H1 (cell line): ENCODE measurements around the gene CELSR3. TPM values are rescaled to one million over a fixed set of nuclear protein-coding genes. Genes with fewer than 3 reads are reported as not detected.

ENCODE experiments used
- ASH2L ChIP-seq: fragments of 200-600, 300-600 bp; sonication (generic); IDR thresholded peaks from one replicate; pipeline ENCODE4 v1.7.1; 2017; ENCODE audit warnings: low read length
- CEBPB ChIP-seq: IDR thresholded peaks from 2 replicates; pipeline ENCODE4 v1.6.1; 2012; ENCODE audit warnings: low read depth, low read length
- CREB1 ChIP-seq: IDR thresholded peaks from 2 replicates; pipeline ENCODE4 v1.6.1; 2012; ENCODE audit warnings: inconsistent platforms
- EZH2 ChIP-seq: fragments of 200-600 bp; sonication (generic); IDR thresholded peaks from 2 replicates; pipeline ENCODE4 v1.7.1; 2012; ENCODE audit warnings: low read depth, mild to moderate bottlenecking, moderate library complexity, low read length, inconsistent platforms; ENCODE audit not compliant: severe bottlenecking
- POU5F1 ChIP-seq: IDR thresholded peaks from 2 replicates; pipeline ENCODE4 v1.6.1; 2011; ENCODE audit warnings: low read depth, mild to moderate bottlenecking, low read length, moderate library complexity
- SP2 ChIP-seq: IDR thresholded peaks from 2 replicates; pipeline ENCODE4 v1.6.1; 2012; ENCODE audit warnings: mild to moderate bottlenecking, low read length, inconsistent platforms
- TAF1 ChIP-seq: IDR thresholded peaks from 2 replicates; pipeline ENCODE4 v1.6.1; 2011; ENCODE audit warnings: mild to moderate bottlenecking, low read depth, low read length
- TCF12 ChIP-seq: IDR thresholded peaks from 2 replicates; pipeline ENCODE4 v1.6.1; 2011; ENCODE audit warnings: low read depth, mild to moderate bottlenecking, low read length
- YY1 ChIP-seq: IDR thresholded peaks from 2 replicates; pipeline ENCODE4 v1.6.1; 2011; ENCODE audit warnings: low read depth, mild to moderate bottlenecking, low read length
- polyA plus RNA-seq, 7 experiments: library from polyadenylated mRNA; depleted of rRNA in 3 of 7; stranded (reverse) in 5 of 7; unstranded in 2 of 7; fragments of >200 nt in 5 of 7; fragments of 200-250 nt in 2 of 7; gene quantifications; 1 replicate in 5 of 7; 2 replicates in 1 of 7; 4 replicates in 1 of 7; pipeline versions ENCODE4 v1.2.1 to v1.2.3, GENCODE V29; 2011 to 2013; ENCODE audit warnings: missing spikeins in 2 of 7, mixed read lengths in 2 of 7
- total RNA-seq: library from RNA; stranded (reverse); fragmentation: NEBNext Ultra II Directional; extraction: Animal tissue kit (Norgen Biotek cat#: 25700); gene quantifications from 2 replicates; pipeline ENCODE4 v1.2.1, GENCODE V29; 2021

Gene CELSR3
- total and polyA plus RNA-seq, 2 of the 8 experiments (the other 6 are each of a cell fraction or from before 2014, with no cell fraction given), result 11.6 to 29.5 TPM

DNA sequence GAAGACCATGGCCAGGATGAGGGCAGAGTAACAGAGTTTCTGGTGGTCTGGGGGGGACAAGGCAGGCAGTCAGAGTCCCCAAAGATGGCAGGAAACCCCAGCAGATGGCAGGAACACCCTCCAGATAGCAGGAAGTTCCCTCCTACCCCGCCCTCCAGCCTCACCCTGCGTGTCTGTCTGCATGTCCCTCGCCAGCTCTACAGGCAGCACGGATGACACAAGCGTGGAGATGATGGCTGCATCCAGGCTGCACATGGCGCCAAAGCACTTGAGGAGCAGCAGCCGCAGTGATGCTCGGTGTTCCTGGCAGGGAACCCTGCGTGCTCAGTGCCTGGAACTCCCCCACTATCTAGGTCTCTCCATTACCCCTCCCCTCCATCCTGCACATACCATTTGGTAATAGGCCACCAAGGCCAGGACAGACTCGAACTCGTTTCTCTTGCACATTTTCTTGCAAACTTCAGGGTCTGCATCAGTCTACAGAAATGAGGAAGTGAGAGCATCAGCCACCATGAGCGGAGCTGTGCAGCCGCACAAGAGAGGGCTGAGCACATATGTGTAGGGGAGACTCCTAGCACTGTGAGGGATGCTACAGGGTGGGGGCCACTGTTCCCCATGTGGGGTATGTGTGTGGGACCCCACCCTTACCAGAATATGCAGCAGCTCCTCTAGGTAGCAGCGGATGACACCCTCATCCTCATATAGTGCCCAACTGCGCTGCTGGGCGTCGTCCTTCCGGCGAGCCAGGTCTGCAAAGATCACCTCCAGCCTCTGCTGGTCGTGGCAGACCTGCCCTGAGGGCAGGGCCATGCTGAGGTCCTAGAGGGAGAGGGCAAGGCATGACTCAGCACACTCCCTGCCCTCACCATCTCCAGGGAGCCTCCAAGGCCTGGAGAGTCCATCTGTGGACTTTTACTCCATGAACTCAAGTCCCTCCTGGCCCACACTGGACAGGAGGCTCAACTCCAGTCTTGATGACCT lies 17.0 kb upstream of the CELSR3 start (continued):
- no peak for TF ChIP-seq SP2
- no peak for TF ChIP-seq CREB1
- TF ChIP-seq TCF12, result no peak
- TF ChIP-seq TAF1, result no peak
- TF ChIP-seq EZH2, result no peak
- TF ChIP-seq YY1, result no peak
- no peak for TF ChIP-seq POU5F1
- TF ChIP-seq CEBPB, result no peak
- TF ChIP-seq ASH2L, result no peak
